Posterior vena cava (tissue), 2 donors: ENCODE data around the gene EIF4A3. TPM values are rescaled to one million over a fixed set of nuclear protein-coding genes. Genes with fewer than 3 reads are reported as not detected.
A peak's percentile ranks its signal among the peaks of the same experiment; 100 is the strongest.

ENCODE experiments used
- DNase-seq: peaks from one replicate; pipeline ENCODE4 v3.0.0-alpha.2; 2020; ENCODE audit warnings: low spot score
- intact Hi-C, 2 donors: fragments of 100-400 bp; cut with DNase I; formaldehyde crosslinking; loops; one replicate each; pipeline versions ENCODE4 v1.14.1 to v1.14.2; 2022 to 2023
- total RNA-seq, 2 donors: library from RNA; stranded (reverse); fragmentation: NEBNext Ultra II Directional; extraction: Animal tissue kit (Norgen Biotek cat#: 25700); gene quantifications; one replicate each; pipeline ENCODE4 v1.2.1, GENCODE V29; 2021
- donor health status: DM: yes; HTN: yes; CAD: no.
- donor health status: DM: yes; HTN: yes; CAD: no.

The EIF4A3 gene
- total RNA-seq, 2 donors from 2014 or later = 48.8 to 50.5 TPM

DNA sequence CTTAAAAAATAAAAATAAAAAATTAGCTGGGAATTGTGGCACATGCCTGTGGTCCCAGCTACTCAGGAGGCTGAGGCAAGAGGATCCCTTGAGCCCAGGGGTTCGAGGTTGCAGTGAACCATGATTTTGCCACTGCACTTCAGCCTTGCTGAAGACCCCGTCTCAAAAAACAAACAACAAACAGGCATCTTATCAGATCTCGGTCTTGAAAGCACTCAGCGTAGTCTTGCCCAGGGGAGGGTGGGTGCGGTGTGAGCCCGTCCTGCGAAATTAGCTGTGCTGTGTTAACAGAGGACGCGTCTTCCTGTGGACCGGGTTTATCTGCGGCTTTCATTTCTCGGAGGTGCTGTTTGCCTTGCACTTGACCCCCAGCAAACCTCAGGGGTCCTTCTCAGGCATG, 40.2 kb downstream of the EIF4A3 start:
- DNase-seq = peak; percentile 44
- intact Hi-C loops = no loop called here

DNA sequence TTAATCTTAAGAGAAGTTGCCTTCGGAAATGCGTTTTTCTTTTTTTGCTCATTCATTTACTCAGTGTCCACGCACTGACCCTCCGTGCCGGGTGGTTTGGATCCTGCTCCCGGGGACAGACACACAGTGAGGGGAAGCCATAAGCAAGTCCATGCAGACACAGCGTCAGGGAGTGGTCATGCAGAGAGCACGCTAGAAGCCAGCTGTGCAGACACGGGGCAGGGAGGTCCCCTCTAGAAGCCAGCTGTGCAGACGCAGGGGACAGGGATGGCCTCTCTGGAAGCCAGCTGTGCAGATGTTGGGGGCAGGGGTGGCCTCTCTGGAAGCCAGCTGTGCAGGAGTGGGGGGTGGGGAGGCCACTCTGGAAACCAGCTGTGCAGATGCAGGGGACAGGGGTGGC, 40.8 kb downstream of the EIF4A3 start:
- intact Hi-C loops = no loop called here
- DNase-seq = peak; percentile 66

DNA sequence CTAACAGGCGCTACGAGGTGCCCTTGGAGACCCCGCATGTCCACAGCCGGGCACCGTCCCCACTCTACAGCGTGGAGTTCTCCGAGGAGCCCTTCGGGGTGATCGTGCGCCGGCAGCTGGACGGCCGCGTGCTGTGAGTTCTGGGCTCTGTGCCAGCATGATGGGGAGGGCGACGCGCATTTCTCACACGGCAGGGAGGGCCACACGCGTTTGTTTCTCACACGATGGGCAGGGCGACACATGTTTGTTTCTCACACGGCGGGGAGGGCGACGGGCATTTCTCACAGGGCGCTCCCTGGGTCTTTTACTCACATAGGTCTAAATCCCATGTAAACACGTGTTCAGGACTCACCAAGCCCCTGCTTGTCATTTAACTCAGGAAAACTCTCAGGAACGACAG, 41.2 kb downstream of the EIF4A3 start:
- intact Hi-C loops = no loop called here
- peak; percentile 77 for DNase-seq

DNA sequence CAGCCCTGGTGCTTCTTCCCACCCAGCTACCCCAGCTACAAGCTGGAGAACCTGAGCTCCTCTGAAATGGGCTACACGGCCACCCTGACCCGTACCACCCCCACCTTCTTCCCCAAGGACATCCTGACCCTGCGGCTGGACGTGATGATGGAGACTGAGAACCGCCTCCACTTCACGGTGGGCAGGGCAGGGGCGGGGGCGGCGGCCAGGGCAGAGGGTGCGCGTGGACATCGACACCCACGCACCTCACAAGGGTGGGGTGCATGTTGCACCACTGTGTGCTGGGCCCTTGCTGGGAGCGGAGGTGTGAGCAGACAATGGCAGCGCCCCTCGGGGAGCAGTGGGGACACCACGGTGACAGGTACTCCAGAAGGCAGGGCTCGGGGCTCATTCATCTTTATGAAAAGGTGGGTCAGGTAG, 42.0 kb downstream of the EIF4A3 start:
- DNase-seq = peak; percentile 75
- intact Hi-C loops = no loop called here

- DNase-seq = peak; percentile 79
- intact Hi-C loops = no loop called here
Measured at GRCh38 chr17:80104321-80104955, 42.5 kb downstream of the EIF4A3 start.

GRCh38 chr17:80103449-80104085, 43.4 kb downstream of the EIF4A3 start:
- intact Hi-C loops = no loop called here
- peak; percentile 61 for DNase-seq

DNA sequence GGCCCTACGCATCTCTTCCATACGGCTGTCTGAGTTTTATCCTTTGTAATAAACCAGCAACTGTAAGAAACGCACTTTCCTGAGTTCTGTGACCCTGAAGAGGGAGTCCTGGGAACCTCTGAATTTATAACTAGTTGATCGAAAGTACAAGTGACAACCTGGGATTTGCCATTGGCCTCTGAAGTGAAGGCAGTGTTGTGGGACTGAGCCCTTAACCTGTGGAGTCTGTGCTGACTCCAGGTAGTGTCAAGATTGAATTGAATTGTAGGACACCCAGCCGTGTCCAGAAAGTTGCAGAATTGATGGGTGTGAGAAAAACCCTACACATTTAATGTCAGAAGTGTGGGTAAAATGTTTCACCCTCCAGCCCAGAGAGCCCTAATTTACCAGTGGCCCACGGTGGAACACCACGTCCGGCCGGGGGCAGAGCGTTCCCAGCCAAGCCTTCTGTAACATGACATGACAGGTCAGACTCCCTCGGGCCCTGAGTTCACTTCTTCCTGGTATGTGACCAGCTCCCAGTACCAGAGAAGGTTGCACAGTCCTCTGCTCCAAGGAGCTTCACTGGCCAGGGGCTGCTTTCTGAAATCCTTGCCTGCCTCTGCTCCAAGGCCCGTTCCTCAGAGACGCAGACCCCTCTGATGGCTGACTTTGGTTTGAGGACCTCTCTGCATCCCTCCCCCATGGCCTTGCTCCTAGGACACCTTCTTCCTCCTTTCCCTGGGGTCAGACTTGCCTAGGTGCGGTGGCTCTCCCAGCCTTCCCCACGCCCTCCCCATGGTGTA, 44.1 kb downstream of the EIF4A3 start:
- DNase-seq = no peak
- intact Hi-C loops = no loop called here

GRCh38 chr17:80101946-80102663, 44.8 kb downstream of the EIF4A3 start:
- intact Hi-C loops = no loop called here
- DNase-seq = peak; percentile 85

DNA sequence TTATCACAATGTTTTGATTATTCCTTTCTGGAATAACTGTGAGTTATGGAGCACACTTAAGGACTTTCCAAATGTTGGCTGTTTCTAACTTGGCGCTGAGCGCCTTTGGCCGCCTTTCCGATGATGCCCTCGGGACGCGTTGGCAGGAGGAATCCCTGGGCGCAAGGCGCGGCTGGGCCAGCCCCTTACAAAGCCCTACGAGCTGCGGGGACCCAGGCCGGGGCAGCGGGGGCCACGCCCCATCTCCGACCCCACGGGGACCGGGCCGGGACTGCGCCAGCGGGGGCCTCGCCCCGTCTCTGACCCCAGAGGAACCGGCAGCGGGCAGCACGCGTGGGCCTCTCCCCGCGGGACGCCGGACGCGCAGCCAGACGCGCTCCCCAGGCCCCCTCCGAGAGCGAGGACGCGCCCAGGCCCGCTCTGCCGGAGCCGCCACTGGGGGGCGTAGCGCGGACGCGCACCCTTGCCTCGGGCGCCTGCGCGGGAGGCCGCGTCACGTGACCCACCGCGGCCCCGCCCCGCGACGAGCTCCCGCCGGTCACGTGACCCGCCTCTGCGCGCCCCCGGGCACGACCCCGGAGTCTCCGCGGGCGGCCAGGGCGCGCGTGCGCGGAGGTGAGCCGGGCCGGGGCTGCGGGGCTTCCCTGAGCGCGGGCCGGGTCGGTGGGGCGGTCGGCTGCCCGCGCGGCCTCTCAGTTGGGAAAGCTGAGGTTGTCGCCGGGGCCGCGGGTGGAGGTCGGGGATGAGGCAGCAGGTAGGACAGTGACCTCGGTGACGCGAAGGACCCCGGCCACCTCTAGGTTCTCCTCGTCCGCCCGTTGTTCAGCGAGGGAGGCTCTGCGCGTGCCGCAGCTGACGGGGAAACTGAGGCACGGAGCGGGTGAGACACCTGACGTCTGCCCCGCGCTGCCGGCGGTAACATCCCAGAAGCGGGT, 45.6 kb downstream of the EIF4A3 start, which contains the start of gene GAA:
GAA (plus strand) TSS at position 571 of the 935 bp plus-strand sequence. CDS start 3,006 bp downstream, outside the sequence.
- intact Hi-C loops = no loop called here
- DNase-seq = peak; percentile 95

DNA sequence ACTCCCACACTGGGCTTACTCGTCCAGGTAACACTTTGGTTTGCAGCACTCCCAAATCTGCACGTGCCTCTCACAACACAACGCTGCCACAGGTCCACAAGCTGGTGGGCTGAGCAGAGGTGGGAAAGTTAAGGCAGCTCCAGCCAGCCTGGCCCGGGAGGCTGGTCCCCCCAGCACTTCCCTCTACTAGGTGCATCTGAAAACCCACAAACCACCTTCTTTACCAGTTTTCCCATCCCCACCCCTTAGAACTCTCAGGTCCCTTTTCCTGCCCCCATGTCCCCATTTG, 46.9 kb downstream of the EIF4A3 start:
- intact Hi-C loops = no loop called here
- DNase-seq = no peak

DNA sequence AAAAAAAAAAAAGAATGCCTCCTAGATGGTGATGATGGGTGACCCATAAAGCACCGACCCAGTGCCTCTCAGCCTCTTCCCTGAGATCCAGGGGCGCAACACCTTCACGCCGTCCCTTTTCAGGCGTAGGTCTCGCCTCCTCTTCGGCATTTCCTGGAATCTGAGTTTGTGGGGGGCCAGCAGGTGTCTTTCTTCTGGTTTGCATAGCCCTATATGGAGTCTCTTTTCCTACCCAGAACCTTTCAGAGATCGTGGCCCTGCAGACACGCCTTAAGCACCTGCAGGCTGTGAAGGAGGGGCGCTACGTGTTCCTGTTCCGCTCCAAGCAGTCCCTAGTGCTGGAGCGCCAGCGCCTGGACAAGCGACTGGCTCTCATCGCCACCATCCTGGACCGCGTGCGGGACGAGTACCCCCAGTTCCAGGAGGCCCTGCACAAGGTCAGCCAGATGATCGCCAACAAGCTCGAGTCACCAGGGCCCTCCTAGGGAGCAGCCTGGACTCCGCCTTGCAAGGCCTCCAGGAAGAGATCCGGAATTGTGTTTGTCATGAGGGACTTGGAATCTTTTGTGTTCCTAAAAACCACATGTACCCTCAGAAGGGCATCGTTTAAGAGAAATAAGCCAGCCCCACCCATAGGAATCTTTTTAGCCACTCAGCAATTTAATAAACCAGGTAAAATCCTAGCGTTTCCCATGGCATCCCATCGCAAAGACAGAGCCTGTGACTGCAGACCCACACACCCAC, 47.5 kb downstream of the EIF4A3 start:
- no peak for DNase-seq
- intact Hi-C loops = no loop called here

- DNase-seq = no peak
Measured at GRCh38 chr17:80097844-80098691, 48.9 kb downstream of the EIF4A3 start.

DNA sequence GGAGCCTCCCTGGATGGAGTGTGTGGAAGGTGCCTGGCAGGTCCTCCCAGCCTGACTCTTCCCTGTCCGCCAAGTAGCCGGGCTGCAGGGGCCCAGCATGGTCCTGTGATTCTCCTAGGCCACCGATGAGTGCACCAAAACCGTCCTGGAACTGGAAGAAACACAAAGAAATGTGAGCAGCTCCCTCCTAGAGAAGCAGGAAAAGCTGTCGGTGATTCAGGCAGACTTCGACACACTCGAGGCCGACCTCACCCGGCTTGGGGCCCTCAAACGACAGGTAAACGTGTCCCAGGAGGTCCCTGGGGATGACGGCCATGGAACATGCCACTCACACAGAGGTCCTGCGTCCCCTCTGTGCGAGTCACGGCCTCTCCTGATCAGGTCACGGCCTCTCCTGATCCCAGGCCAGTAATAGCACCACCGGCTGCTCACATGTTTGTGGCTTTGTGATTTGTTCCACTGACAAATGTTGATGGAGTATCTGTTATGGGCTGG, 49.8 kb downstream of the EIF4A3 start:
- intact Hi-C loops = no loop called here
- DNase-seq = no peak

More at GRCh38 chr17:80097844-80098691, 48.9 kb downstream of the EIF4A3 start:
- intact Hi-C loops = no loop called here

DNA sequence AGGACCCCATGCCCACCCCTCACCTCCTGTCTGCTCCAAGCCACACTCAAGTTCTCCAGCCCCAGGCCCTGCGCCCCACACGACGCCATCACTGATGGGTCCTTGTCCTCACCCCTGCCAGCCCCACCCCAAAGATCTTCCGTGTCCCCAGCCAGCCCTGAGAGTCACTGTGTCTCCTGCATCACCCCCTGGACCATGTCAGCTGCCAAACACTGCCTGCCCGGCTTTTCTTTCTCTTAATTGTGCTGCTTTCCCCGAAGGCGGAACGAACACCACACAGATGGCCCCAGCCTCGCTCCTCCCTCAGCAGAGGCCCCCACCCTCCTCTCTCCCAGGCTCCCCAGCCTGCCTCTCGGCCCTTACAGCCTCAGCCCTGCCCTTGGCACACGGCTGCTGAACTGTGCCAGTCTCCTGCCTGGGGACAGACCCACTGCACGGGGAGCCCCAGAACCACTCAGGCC, 50.3 kb downstream of the EIF4A3 start:
- no peak for DNase-seq
- intact Hi-C loops = no loop called here

- intact Hi-C loops = no loop called here
- no peak for DNase-seq
Measured at GRCh38 chr17:80095844-80096475, 51.0 kb downstream of the EIF4A3 start.

GRCh38 chr17:80095038-80095843, 51.7 kb downstream of the EIF4A3 start:
- DNase-seq = peak; percentile 80
- intact Hi-C loops = no loop called here
